HEK293 (cell line): ENCODE measurements around the gene SLC12A8.

Experiments used
- CTCF ChIA-PET: fragments of 350-600 bp; formaldehyde crosslinking; extraction: SDS; loops from one replicate; lab custom pipeline; 2021; ENCODE audit warnings: antibody characterized with exemption; lab: Yijun Ruan, JAX
- POLR2A ChIA-PET: fragments of 300-600 bp; formaldehyde crosslinking; extraction: SDS; loops from one replicate; lab custom pipeline; 2020; ENCODE audit warnings: antibody characterized with exemption, inconsistent platforms; lab: Yijun Ruan, JAX
- H3K27ac ChIP-seq: fragments of 200-500 bp; sonication (Bioruptor generic); 2 replicates; pipeline ENCODE4 v1.5.1; 2014; ENCODE audit warnings: low read depth, low read length, control low read depth, inconsistent platforms; ENCODE audit errors: extremely low read depth
- H3K36me3 ChIP-seq, 2 experiments: fragments of 200-500 bp in 1 of 2; sonication (Bioruptor generic) in 1 of 2; 1 replicate in 1 of 2; 2 replicates in 1 of 2; pipeline ENCODE4 v1.5.1; 2014 to 2017; ENCODE audit warnings: inconsistent platforms in 2 of 2, low read length in 2 of 2; ENCODE audit not compliant: control insufficient read depth in 2 of 2, insufficient read depth in 1 of 2
- H3K4me1 ChIP-seq: fragments of 200-500 bp; sonication (Bioruptor generic); 2 replicates; pipeline ENCODE4 v1.5.1; 2014; ENCODE audit warnings: mild to moderate bottlenecking, low read length, inconsistent platforms; ENCODE audit not compliant: control insufficient read depth, insufficient read depth
- H3K4me3 ChIP-seq: 2 replicates; pipeline ENCODE4 v1.5.1; 2011; ENCODE audit warnings: low read depth, mild to moderate bottlenecking, control low read depth, low read length, moderate library complexity
- H3K9me3 ChIP-seq: fragments of 200-500 bp; sonication (Bioruptor generic); 2 replicates; pipeline ENCODE4 v1.5.1; 2014; ENCODE audit warnings: low read depth, low read length, inconsistent platforms; ENCODE audit not compliant: control insufficient read depth, insufficient read depth
- GLI2 ChIP-seq: fragments of 450-650 bp; formaldehyde crosslinking; IDR thresholded peaks from 2 replicates; pipeline ENCODE4; 2017; ENCODE audit warnings: missing biosample characterization, missing genetic modification characterization, low read depth, borderline replicate concordance
- SALL2 ChIP-seq: fragments of 450-650 bp; formaldehyde crosslinking; IDR thresholded peaks from 2 replicates; pipeline ENCODE4 v1.5.0; 2017; ENCODE audit warnings: missing biosample characterization, mild to moderate bottlenecking, missing genetic modification characterization, borderline replicate concordance
- ZBTB7A ChIP-seq: fragments of 450-650 bp; formaldehyde crosslinking; IDR thresholded peaks from 2 replicates; pipeline ENCODE4 v1.5.1; 2016; ENCODE audit warnings: low read depth, missing biosample characterization, missing genetic modification characterization
- ZFP37 ChIP-seq: fragments of 450-650 bp; formaldehyde crosslinking; IDR thresholded peaks from 2 replicates; pipeline ENCODE4 v1.5.1; 2016; ENCODE audit warnings: missing biosample characterization, missing genetic modification characterization
- ZNF302 ChIP-seq: fragments of 450-650 bp; formaldehyde crosslinking; IDR thresholded peaks from 2 replicates; pipeline ENCODE4 v1.5.1; 2016; ENCODE audit warnings: missing biosample characterization, missing genetic modification characterization, low read depth
- ZNF37A ChIP-seq: fragments of 450-650 bp; IDR thresholded peaks from 2 replicates; pipeline ENCODE4 v1.5.1; 2018; ENCODE audit warnings: missing biosample characterization, missing genetic modification characterization
- ZNF544 ChIP-seq: fragments of 450-650 bp; formaldehyde crosslinking; IDR thresholded peaks from 2 replicates; pipeline ENCODE4 v1.5.0; 2017; ENCODE audit warnings: missing biosample characterization, missing genetic modification characterization
- ZNF624 ChIP-seq: fragments of 450-650 bp; formaldehyde crosslinking; IDR thresholded peaks from 2 replicates; pipeline ENCODE4 v1.5.1; 2017; ENCODE audit warnings: missing biosample characterization, missing genetic modification characterization
- ZNF629 ChIP-seq: fragments of 450-650 bp; formaldehyde crosslinking; IDR thresholded peaks from 2 replicates; pipeline ENCODE4 v1.5.1; 2017; ENCODE audit warnings: missing biosample characterization, missing genetic modification characterization
- ZNF843 ChIP-seq: fragments of 450-650 bp; formaldehyde crosslinking; IDR thresholded peaks from 2 replicates; pipeline ENCODE4 v1.5.1; 2016; ENCODE audit warnings: missing biosample characterization, missing genetic modification characterization
- ZSCAN30 ChIP-seq: fragments of 450-650 bp; IDR thresholded peaks from 2 replicates; pipeline ENCODE4 v1.5.1; 2018; ENCODE audit warnings: missing biosample characterization, mild to moderate bottlenecking, missing genetic modification characterization, moderate library complexity
- TF ChIP-seq, protein P1 (sequence below): fragments of 450-650 bp; formaldehyde crosslinking; IDR thresholded peaks from 2 replicates; pipeline ENCODE4 v1.5.1; 2016; ENCODE audit warnings: missing biosample characterization, missing genetic modification characterization, low read depth
- TF ChIP-seq, protein P2 (sequence below): fragments of 450-650 bp; formaldehyde crosslinking; IDR thresholded peaks from 2 replicates; pipeline ENCODE4 v1.5.1; 2016; ENCODE audit warnings: missing biosample characterization, missing genetic modification characterization
- TF ChIP-seq, protein P3 (sequence below): fragments of 450-650 bp; IDR thresholded peaks from 2 replicates; pipeline ENCODE4 v1.5.1; 2018; ENCODE audit warnings: missing biosample characterization, mild to moderate bottlenecking, missing genetic modification characterization
- TF ChIP-seq, protein P4 (sequence below): fragments of 450-650 bp; formaldehyde crosslinking; IDR thresholded peaks from 2 replicates; pipeline ENCODE4; 2016; ENCODE audit warnings: missing biosample characterization, missing genetic modification characterization
- TF ChIP-seq, protein P5 (sequence below): fragments of 450-650 bp; formaldehyde crosslinking; IDR thresholded peaks from 2 replicates; pipeline ENCODE4 v1.5.1; 2016; ENCODE audit warnings: missing biosample characterization, missing genetic modification characterization
- TF ChIP-seq, protein P6 (sequence below): fragments of 450-650 bp; formaldehyde crosslinking; IDR thresholded peaks from 2 replicates; pipeline ENCODE4 v1.5.1; 2016; ENCODE audit warnings: missing biosample characterization, missing genetic modification characterization
- TF ChIP-seq, protein P7 (sequence below): fragments of 450-650 bp; formaldehyde crosslinking; IDR thresholded peaks from 2 replicates; pipeline ENCODE4 v1.5.1; 2017; ENCODE audit warnings: missing biosample characterization, missing genetic modification characterization
- TF ChIP-seq, protein P8 (sequence below): fragments of 450-650 bp; formaldehyde crosslinking; IDR thresholded peaks from 2 replicates; pipeline ENCODE4 v1.5.1; 2016; ENCODE audit warnings: missing biosample characterization, missing genetic modification characterization

Gene SLC12A8

DNA sequence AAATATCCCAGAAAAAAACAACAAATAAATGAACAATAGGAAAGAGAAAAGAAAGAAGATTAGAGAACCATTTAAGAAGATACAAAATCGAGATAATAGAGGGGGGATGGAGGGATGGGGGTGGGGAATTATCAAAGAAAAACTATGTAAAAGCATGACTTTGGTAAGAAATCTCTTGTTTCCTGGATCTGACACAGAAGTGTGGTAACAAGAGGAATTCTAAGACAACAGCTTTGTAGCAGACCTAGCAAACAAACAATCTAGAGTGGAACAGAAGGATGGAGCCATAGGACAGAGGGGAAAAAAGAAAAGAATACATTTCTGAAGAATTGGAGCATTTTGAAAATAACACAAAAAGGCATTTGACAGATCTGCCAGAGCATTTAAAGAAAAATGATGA, 107.4 kb downstream of the SLC12A8 start:
- ChIA-PET POLR2A (no interaction called here), CTCF (no interaction called here)
- H3K9me3 ChIP-seq: no peaks in the 10 kb centered on the region
- no peak overlapping the region for H3K4me3 ChIP-seq
- no peaks in the 10 kb centered on the region for H3K4me1 ChIP-seq
- no peaks in the 10 kb centered on the region for H3K36me3 ChIP-seq
- H3K27ac ChIP-seq: no peak overlapping the region
- TF ChIP-seq, protein P1, sequence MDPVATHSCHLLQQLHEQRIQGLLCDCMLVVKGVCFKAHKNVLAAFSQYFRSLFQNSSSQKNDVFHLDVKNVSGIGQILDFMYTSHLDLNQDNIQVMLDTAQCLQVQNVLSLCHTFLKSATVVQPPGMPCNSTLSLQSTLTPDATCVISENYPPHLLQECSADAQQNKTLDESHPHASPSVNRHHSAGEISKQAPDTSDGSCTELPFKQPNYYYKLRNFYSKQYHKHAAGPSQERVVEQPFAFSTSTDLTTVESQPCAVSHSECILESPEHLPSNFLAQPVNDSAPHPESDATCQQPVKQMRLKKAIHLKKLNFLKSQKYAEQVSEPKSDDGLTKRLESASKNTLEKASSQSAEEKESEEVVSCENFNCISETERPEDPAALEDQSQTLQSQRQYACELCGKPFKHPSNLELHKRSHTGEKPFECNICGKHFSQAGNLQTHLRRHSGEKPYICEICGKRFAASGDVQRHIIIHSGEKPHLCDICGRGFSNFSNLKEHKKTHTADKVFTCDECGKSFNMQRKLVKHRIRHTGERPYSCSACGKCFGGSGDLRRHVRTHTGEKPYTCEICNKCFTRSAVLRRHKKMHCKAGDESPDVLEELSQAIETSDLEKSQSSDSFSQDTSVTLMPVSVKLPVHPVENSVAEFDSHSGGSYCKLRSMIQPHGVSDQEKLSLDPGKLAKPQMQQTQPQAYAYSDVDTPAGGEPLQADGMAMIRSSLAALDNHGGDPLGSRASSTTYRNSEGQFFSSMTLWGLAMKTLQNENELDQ (tag by site-specific recombination): no peak
- TF ChIP-seq, protein P2, sequence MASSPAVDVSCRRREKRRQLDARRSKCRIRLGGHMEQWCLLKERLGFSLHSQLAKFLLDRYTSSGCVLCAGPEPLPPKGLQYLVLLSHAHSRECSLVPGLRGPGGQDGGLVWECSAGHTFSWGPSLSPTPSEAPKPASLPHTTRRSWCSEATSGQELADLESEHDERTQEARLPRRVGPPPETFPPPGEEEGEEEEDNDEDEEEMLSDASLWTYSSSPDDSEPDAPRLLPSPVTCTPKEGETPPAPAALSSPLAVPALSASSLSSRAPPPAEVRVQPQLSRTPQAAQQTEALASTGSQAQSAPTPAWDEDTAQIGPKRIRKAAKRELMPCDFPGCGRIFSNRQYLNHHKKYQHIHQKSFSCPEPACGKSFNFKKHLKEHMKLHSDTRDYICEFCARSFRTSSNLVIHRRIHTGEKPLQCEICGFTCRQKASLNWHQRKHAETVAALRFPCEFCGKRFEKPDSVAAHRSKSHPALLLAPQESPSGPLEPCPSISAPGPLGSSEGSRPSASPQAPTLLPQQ (tag by site-specific recombination): no peak
- TF ChIP-seq, protein P3, sequence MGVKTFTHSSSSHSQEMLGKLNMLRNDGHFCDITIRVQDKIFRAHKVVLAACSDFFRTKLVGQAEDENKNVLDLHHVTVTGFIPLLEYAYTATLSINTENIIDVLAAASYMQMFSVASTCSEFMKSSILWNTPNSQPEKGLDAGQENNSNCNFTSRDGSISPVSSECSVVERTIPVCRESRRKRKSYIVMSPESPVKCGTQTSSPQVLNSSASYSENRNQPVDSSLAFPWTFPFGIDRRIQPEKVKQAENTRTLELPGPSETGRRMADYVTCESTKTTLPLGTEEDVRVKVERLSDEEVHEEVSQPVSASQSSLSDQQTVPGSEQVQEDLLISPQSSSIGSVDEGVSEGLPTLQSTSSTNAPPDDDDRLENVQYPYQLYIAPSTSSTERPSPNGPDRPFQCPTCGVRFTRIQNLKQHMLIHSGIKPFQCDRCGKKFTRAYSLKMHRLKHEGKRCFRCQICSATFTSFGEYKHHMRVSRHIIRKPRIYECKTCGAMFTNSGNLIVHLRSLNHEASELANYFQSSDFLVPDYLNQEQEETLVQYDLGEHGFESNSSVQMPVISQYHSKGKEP (tag by site-specific recombination): no peak
- TF ChIP-seq ZNF544 (tag by site-specific recombination): no peak

DNA sequence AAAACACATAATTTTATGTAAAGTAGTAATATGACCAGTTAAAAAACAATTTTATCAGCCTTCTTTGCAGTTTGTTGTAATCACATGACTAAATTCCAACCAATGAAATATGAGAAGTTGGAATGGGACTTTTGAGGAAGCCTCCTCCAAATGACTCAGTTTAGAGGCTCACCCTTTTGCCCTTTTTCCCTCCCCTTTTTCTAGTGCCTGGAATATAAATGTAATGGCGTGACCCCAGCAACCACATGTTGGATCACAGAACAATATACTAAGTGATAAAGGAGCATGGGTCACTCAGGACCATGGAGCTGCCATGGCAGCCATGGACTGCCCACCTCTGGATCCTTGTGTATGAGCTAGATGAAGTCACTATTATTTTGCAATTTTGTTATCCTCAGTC, 107.9 kb downstream of the SLC12A8 start:
- Histone ChIP-seq H3K9me3 (no peaks in the 10 kb centered on the region), H3K4me1 (no peaks in the 10 kb centered on the region), H3K36me3 (no peaks in the 10 kb centered on the region), H3K27ac (no peak overlapping the region), H3K4me3 (no peak overlapping the region)
- CTCF ChIA-PET: no interaction called here
- POLR2A ChIA-PET: no interaction called here
- TF ChIP-seq ZNF37A (no peak), GLI2 (no peak), ZNF629 (tag by site-specific recombination) (no peak), SALL2 (tag by site-specific recombination) (no peak), ZNF624 (tag by site-specific recombination) (no peak), ZFP37 (tag by site-specific recombination) (no peak), ZNF843 (tag by site-specific recombination) (no peak), ZNF302 (tag by site-specific recombination) (no peak), ZSCAN30 (tag by site-specific recombination) (no peak), ZBTB7A (tag by site-specific recombination) (no peak)
- TF ChIP-seq, protein P4, sequence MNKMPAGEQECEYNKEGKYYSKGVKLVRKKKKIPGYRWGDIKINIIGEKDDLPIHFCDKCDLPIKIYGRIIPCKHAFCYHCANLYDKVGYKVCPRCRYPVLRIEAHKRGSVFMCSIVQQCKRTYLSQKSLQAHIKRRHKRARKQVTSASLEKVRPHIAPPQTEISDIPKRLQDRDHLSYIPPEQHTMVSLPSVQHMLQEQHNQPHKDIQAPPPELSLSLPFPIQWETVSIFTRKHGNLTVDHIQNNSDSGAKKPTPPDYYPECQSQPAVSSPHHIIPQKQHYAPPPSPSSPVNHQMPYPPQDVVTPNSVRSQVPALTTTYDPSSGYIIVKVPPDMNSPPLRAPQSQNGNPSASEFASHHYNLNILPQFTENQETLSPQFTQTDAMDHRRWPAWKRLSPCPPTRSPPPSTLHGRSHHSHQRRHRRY: no peak
- TF ChIP-seq, protein P5, sequence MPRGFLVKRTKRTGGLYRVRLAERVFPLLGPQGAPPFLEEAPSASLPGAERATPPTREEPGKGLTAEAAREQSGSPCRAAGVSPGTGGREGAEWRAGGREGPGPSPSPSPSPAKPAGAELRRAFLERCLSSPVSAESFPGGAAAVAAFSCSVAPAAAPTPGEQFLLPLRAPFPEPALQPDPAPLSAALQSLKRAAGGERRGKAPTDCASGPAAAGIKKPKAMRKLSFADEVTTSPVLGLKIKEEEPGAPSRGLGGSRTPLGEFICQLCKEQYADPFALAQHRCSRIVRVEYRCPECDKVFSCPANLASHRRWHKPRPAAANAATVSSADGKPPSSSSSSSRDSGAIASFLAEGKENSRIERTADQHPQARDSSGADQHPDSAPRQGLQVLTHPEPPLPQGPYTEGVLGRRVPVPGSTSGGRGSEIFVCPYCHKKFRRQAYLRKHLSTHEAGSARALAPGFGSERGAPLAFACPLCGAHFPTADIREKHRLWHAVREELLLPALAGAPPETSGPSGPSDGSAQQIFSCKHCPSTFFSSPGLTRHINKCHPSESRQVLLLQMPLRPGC (tag by site-specific recombination): no peak
- TF ChIP-seq, protein P6, sequence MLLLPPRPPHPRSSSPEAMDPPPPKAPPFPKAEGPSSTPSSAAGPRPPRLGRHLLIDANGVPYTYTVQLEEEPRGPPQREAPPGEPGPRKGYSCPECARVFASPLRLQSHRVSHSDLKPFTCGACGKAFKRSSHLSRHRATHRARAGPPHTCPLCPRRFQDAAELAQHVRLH: no peak
- TF ChIP-seq, protein P7, sequence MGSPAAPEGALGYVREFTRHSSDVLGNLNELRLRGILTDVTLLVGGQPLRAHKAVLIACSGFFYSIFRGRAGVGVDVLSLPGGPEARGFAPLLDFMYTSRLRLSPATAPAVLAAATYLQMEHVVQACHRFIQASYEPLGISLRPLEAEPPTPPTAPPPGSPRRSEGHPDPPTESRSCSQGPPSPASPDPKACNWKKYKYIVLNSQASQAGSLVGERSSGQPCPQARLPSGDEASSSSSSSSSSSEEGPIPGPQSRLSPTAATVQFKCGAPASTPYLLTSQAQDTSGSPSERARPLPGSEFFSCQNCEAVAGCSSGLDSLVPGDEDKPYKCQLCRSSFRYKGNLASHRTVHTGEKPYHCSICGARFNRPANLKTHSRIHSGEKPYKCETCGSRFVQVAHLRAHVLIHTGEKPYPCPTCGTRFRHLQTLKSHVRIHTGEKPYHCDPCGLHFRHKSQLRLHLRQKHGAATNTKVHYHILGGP: no peak
- TF ChIP-seq, protein P8, sequence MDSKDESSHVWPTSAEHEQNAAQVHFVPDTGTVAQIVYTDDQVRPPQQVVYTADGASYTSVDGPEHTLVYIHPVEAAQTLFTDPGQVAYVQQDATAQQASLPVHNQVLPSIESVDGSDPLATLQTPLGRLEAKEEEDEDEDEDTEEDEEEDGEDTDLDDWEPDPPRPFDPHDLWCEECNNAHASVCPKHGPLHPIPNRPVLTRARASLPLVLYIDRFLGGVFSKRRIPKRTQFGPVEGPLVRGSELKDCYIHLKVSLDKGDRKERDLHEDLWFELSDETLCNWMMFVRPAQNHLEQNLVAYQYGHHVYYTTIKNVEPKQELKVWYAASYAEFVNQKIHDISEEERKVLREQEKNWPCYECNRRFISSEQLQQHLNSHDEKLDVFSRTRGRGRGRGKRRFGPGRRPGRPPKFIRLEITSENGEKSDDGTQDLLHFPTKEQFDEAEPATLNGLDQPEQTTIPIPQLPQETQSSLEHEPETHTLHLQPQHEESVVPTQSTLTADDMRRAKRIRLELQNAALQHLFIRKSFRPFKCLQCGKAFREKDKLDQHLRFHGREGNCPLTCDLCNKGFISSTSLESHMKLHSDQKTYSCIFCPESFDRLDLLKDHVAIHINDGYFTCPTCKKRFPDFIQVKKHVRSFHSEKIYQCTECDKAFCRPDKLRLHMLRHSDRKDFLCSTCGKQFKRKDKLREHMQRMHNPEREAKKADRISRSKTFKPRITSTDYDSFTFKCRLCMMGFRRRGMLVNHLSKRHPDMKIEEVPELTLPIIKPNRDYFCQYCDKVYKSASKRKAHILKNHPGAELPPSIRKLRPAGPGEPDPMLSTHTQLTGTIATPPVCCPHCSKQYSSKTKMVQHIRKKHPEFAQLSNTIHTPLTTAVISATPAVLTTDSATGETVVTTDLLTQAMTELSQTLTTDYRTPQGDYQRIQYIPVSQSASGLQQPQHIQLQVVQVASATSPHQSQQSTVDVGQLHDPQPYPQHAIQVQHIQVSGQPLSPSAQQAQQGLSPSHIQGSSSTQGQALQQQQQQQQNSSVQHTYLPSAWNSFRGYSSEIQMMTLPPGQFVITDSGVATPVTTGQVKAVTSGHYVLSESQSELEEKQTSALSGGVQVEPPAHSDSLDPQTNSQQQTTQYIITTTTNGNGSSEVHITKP (tag by site-specific recombination): no peak
